ENCODE results near the gene RNF183.
A peak's percentile ranks its signal among the peaks of the same experiment; 100 is the strongest.
"Not testable (repeated sequence)": the region's sequence is repeated elsewhere in the genome, so short reads cannot be mapped to it uniquely, and the experiment has no call there.

The RNF183 gene

DNA sequence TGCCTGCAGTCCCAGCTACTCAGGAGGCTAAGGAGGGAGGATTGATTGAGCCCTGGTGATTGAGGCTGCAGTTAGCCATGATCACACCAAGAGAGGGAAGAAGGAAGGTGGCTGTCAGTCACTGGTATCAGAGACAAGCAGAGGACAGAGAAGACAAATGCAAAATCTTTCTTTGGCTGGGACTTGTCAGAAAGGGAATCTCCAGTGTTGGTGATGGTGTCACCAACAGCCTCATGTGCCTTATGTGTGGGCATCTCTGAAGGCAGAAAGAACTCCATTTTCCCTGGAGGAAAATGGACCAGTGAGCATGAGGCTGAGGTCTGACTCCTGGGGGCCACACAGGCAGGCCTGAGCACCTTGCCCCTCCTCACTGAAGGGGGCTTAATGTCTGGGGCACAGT, 12.1 kb upstream of the RNF183 start:
- DNase-seq, result no peak

DNA sequence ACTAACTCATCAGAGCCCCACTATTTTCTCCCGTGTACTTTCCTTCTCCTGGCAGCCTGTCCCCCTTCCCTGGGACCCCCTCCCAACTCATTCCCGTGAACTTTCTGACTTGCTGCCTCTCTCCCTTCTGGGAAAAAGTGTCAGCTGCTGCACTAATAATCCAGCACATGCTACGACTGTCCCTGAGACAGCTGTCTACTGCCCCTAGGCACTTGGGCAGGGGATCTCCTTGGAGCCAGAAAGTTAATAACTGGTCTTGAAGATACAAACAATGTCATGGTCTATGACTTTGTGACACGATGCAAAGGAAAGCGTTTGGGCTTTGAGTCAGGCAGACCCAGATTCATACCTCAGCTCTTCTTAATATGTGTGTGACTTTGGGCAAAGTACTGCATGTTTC, 10.1 kb upstream of the RNF183 start:
- DNase-seq, result no peak

DNA sequence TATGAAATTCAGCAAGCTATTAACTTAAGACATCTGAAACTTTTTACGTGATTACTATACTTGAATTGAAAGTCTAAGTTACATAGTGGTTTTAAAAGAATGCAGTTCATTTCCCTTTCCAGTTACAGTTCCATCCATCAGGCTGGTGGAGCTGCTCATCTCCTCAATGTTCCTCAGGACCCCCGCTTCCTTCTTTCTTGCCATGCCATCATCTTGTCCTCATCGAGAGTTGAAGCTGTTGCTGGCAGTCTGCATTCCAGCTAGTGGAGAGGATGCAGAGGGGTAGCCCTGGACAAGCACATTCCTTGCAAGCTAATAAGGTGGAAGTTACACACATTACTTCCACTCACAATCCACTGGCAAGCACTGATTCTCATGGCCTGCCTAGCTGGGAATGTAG, 8.8 kb upstream of the RNF183 start:
- no peak for DNase-seq

DNA sequence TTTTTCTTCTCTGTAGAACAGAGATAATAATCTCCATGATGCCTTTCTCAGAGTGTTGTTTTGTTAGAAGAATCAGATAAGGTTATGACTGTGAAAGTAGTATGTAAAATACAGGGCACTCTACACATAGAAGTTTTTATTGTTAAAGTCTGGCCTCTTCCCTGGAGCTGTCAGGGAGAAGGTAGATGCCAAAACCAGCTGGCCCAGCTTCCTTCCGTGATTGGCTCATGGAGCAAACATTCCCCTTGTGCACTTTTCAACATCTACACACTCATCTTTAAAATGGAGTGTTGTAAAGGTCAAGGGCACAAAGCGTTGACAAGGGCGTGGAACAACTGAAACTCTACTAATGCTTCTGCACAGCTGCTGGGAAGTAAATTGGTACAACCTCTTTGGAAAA, 7.4 kb upstream of the RNF183 start:
- DNase-seq, result no peak

DNA sequence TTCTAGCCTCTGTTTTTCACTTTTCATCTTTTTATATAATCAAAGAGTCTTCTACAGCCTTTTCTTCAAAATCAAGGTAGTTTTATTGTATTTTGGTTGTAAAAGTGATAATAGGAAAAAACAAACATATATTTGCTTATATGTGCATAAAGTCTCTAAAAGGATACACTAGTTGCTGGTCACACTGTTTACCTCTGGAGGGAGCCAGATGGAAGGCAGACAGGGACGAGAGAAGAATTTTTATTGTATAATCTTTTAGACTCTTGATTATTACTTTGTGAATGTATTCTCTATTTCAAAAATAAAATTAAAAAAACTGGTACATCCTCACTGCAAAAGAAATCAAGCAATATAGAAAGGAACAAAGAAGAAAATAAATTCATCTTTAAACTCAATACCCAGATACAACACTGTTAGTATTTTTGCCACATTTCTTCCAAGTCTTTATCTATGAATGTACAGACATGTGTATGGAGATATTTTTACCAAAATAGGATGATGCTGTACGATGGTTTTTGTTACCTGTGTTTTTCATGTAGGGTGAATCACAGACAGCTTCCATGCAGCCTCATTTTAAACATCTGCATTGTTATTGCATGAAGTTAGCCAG, 6.1 kb upstream of the RNF183 start:
- DNase-seq, result no peak

DNA sequence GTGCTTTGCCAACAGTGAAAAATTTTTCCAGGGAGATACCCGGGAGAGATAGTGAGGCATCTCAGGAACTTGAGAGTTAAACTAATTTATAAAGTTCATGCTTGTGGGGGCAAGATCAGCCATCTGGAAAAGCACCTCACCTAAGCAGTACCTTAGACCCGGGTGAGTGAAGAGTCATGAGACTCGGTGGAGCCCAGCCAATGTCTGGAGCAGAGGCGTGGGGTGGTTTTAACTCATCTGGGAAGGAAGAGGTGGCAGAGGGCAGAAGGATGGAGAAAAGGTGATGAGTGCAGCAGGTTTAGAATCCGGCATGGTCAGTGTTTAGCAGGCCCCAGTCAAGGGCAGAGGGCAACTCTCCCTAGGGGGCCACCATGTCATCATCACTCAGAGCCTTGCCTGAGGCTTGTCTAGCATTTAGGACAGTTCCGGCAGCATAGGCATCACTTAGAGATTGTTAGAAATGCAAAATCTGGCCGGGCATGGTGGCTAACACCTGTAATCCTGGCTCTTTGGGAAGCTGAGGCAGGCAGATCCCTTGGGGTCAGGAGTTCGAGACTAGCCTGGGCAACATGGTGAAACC, 4.3 kb upstream of the RNF183 start:
- no peak for DNase-seq

DNA sequence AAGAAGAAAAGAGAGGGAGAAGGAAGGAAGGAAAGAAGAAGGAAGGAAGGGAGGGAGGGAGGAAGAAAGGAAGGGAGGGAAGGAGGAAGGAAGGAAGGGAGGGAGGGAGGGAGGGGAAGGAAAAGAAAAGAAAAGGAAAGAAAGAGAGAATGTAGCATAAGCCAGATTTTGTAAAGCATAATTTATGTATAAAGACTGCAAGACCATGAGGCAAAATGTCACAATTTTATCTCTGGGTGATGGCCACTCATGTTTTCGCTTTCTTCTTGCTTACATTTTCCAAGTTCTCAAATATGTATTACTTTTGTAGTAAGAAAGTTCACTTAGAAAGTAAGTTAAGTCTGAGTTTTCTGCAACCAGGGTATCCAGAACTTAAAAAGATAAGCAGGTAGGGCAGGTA, 3.4 kb upstream of the RNF183 start:
- no peak for DNase-seq

DNA sequence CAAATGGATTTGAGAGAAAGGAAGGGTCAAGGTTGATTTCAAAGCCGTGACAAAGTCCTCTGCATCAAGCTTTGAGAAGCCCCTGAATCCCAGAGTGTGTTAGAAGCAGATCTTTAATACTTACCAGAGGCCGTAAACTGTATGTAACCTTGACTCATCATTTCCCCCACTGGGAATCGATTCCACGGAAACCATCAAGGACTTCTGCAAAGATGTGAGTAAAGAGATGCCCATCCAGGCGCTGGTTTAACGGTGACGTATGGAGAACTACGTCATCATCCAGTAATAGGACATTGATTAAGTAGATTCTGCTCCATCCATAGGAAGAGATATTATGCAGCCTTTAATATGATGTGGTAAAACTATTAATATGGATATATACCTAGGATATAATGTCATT, 1.6 kb downstream of the RNF183 start:
- no peak for DNase-seq

DNA sequence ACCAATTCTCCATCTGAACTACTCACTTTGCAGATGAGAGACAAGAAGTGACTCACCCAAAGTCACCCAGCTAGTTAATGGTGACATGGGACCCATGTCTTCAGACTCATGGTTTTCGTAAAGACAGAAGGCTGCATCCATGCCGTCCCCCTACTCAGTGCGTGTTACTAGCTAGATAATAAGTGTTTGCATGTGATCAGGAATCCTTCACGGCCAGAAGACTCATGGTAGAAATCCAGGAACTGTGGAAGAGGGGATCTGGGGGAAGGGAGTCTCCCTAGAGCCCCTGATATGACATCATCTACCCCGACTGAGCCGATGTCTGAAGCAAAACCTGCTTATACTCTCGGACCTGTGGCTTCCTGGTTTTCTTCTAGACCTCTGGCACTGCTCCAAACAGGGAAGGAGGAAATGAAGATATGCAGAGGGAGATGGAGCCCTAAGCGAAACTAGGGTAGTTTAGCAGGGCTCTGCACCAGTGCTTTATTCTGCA, 3.3 kb downstream of the RNF183 start:
- DNase-seq, result peak; percentile 69

DNA sequence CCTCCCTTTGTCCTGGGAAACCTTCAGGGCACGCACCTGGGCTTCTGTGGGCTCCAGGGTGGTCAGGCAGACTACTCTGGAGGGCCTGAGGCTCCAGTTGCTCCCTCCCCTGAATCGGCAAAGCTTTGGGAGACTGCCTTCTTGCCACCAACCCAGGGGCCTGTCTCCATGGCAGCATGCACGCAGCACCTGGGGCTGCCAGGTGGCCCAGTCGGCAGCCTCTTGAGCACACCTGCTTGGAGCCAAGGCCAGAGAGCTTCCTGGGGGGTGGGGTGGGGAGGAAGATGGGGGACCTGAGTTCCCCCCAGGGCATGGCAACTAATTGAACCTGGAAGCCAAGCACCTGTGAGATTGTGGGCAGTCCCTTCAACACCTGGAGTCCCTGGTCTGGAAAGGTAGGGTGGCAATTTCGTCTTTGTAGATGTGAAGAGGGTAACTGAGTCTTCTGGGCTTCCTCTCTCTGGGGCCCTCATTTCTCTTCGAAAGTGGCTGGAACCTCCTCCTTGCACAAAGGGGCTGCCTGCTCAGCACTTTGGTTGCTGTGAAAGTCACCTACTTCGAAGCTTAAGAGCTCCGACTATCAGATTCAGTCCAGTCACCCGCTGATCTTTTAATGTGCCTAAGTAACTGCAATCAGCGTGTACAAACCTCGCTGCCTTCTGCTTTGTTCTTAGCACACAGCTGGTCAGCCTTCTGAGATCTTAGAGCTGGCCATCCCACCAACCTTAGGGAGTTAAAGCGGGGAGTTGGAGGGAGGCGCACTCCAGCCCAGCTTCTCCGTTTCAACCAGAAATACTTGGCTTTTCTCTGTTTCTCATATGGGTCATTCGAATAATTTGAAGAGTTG, 4.0 kb downstream of the RNF183 start:
- peak; percentile 89 for DNase-seq

DNA sequence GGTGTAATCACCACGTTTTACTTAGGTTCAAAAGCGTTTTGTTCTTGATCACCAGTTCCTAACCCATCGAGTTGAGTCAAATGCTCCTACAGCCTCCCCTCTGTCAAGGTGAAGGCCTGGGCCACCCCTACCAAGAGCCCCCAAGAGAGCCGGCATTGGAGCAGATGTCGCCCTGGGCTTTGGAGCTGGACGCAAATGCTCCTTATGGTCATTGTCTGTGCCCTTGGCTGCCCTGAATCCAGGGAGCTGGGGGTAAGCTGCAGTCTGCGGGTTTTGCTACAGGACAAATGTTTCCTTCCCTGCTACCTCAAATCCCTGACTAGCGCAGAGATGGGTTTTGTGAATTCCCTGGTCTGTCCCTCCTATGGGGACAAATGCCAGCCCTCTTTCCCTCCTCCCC, 4.9 kb downstream of the RNF183 start:
- no peak for DNase-seq

DNA sequence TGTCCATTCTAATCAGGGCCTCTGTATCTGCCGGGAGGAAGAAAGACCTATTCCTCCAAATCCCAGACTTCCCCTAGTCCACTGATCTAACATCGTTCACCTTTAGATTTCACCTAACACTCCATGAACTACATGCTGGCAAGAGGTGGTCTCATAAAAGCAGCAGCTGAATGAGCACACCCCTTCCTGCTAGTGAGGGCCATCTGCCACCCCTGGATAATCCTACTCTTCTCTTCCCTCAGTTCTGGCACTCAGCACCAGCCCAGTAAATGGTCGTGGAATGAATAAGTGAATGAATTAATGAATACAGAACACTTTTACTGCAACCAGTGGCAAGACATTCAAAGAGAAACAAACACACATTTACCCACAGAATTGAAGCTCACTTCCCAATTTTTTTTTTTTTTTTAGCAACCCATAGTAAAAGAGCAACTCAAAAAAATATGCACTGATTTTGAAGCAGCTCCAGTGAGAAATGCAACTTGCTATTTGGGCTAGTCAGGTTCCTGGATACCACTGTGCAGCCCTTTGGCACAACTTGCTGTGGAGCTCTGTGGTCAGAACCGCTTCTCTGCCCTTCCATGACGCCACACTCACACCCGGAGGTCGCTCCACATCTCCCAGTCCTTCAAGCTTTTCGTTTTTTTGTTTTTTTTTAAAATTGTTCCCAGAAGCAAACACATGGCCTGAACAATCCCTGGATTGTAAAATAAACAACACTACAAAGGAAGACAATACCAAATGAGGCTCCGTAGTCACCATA, 6.2 kb downstream of the RNF183 start:
- no peak for DNase-seq

DNA sequence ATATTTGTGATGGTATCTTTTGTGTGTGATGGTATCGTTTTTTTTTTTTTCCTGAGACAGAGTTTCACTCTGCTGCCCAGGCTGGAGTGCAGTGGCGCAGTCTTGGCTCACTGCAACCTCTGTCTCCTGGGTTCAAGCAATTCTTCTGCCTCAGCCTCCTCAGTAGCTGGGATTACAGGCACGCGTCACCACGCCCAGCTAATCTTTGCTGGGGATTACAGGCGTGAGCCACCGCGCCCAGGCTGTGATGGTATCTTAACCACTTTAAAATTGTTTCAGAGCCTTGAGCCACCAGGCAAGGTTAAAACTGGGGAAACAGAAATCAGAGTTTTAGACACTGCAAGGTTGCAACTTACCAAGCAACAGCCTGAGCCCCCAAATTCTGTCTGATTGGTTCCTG, 6.9 kb downstream of the RNF183 start:
- not testable (repeated sequence) for DNase-seq

DNA sequence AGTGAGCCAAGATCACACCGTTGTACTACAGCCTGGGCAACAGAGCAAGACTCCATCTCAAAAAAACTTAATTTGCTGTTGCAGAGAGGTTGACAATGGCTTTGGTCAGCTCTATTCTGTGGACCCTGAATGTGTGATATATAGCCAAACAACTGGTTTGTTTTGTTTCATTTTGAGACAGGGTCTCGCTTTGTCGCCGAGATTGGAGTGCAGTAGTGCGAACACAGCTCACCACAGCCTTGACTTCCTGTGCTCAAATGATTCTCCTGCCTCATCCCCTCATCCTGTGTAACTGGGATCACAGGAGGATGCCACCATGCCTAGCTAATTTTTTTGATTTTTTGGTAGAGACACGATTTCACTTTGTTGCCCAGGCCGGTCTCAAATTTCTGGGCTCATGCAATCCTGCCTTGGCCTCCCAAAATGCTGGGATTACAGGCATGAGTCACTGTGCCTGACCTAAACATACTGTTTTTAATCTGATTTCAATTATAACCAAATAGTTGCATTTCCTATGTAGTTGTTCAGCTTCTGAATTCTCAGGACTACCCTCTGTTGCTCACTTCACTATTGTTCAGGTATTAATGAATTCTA, 9.8 kb downstream of the RNF183 start:
- no peak for DNase-seq

DNA sequence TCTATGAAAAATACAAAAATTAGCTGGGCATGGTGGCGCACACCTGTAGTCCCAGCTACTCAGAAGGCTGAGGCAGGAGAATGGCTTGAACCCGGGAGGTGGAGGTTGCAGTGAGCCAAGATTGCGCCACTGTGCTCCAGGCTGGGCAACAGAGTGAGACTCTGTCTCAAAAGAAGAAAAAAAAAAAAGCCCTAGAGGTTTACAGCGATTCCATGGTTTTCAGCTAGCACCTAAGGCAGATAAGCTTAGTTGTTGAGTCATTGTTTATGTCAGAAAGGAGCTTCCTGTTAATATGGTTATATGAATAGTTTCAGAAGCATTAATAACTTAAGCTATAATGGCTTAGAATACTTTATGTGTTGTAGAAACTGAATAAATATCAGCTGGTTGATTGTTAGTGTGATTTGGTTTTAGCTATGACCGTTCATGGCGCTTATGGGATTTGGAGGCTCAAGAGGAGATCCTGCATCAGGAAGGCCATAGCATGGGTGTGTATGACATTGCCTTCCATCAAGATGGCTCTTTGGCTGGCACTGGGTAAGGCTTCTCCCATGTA, 13.0 kb downstream of the RNF183 start:
- DNase-seq, result no peak

DNA sequence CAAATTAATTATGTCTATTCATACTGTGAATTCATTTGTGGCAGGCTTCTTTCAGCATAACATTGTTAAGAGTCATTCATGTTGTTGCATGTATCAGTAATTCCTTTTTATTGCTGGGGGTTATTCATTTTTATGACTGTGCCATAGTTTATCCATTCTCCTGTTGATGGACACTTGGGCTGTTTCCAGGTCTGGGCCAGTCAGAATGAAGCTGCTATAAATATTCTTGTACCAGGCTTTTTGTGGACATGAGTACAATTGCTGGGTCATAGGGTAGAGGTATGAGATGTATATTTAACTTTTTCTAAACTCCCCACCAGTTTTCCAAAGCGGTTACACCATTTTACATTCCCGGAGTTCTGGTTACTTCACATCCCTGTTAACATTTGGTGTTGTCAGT, 14.1 kb downstream of the RNF183 start:
- DNase-seq, result no peak

DNA sequence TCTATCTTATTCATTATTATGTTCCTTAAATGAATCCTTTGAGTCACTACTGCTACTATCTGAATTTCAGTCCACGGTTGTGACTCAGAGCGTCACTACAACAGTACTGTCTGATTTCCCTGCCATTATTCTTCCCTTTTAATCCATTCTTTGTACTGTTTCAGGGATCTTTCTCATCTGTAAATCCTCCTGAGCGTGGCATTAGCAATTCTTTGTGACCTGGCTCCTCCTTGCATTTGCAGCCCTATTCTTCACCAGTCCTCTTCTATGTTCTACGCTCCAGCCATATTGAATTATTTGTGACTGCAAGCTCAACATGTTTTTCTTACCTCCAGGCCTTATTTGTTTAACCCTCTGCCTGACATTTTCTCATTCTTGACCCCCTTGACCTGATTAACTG, 21.8 kb downstream of the RNF183 start:
- no peak for DNase-seq

DNA sequence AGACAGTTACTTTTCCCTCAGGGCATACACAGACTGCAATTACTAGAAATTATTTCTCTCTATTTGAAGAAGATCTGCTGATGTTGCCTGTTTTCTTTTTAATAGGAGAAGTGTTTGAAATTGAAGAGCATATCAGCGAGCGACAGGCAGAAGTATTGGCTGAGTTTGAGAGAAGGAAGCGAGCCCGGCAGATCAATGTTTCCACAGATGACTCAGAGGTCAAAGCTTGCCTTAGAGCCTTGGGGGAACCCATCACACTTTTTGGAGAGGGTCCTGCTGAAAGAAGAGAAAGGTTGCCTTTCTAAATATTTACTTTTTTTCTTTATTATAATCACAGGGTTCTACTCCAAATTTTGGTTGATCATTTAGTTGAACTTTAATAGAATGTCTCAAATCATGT, 24.3 kb downstream of the RNF183 start:
- DNase-seq, result no peak

DNA sequence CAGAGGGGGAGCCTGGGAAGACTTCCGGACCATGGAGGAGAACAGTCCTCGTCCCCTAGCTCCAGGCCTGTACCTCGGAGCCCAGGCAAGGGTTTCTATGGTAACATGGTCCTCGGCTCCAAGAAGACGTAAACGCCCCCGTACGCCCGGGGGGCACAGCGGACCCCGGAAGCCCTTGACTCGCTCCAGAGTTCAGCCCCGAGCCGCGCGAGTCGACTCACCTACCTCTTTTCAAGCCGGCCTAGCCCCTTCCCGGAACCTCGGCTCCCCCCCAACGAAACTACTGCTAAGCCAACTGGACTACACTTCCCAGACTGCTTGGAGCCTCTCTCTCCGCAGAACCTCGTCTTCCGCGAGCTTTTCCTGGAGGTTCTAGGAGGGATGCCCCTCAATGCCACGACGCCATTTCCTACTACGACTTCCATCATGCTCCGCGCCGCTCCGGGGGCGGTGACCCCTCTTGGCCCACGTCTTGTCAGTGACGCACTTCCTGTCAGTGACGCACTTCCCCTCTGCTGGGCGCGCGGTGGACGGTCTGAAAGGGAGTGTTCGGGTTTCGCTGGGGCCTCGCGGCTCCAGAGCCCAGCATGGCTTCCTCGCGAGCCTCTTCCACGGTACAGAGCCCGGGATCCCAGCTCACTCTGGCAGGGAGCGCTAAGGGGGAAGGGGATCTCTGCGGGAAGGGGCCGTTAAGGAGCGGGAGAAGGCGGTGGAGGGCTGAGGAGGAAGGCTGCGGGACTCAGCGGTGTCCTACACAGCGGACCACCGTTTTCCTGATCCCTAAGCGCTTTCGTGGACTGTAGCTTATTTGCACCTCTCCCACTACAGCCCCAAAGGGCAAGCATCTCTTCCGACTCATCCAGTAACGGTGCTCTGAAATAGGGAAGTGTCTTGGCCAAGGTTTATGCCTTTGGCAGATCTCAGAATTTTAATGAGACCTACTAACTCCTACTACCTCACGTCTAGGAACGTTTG, 27.7 kb downstream of the RNF183 start, which contains the start of the genes CDC26 and PRPF4:
Gene CDC26, minus strand, starts transcription at position 416 of the 975 bp plus-strand sequence. CDS start 3,065 bp downstream, outside the sequence.
Gene PRPF4, plus strand, starts transcription at position 502 of the 975 bp plus-strand sequence. Its CDS starts 86 bp downstream, at position 588.
- DNase-seq, result peak; percentile 96

DNA sequence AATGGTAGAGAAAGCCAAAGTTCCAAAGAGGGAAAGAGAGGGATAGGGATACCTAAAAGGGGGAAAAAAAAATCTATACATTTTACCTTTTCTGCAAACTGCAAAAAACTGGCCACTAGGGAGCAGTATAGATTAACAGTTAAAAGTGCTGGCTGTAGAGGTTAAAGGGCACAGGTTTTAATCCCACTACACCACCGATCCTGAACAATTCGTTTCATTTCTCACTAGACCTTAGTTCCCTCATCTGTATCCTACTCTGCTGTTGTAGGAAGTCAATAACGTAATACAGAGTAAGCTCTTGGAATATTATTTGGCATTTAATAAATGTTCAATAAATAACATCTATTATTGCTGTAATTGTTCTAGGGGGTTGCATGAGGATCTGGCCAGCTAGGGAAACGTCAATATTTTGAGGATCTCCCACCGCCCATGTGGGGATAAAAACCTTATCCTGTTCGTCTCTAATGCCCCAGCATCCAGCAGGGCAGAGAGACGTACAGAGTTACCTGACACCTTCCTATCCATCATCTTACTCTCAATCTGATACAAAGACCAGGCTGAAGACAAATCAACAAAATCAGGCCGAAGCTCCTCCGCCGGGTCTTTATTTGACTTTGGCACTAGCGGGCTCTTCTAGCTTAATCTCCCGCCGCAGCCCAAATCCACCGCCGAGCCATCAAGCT, 28.6 kb downstream of the RNF183 start:
- DNase-seq, result peak; percentile 50
